HG03060 (cell line): ENCODE data around the gene ADCY3.

Experiments used
- ATAC-seq: cut with Tn5 transposase; IDR thresholded peaks from one replicate; pipeline ENCODE4 v1.9.1; 2021; ENCODE audit warnings: low read depth, moderate number of reproducible peaks; ENCODE audit not compliant: unreplicated experiment

Gene ADCY3

GRCh38 chr2:24833821-24834732 lies 86.0 kb downstream of the ADCY3 start:
- no peak for ATAC-seq

- ATAC-seq = no peak
These were observed 86.9 kb downstream of the ADCY3 start for GRCh38 chr2:24832931-24833701.

GRCh38 chr2:24832521-24832920 lies 87.5 kb downstream of the ADCY3 start:
- ATAC-seq = no peak

- no peak for ATAC-seq
These were observed 88.0 kb downstream of the ADCY3 start for GRCh38 chr2:24832073-24832461.

- ATAC-seq = no peak
These were observed 88.6 kb downstream of the ADCY3 start for GRCh38 chr2:24831221-24832072.

GRCh38 chr2:24830786-24831185 lies 89.3 kb downstream of the ADCY3 start:
- ATAC-seq = no peak

GRCh38 chr2:24830351-24830750 lies 89.7 kb downstream of the ADCY3 start:
- no peak for ATAC-seq

GRCh38 chr2:24828238-24828996 lies 91.6 kb downstream of the ADCY3 start:
- no peak for ATAC-seq

GRCh38 chr2:24827321-24828237 lies 92.5 kb downstream of the ADCY3 start:
- ATAC-seq = no peak

GRCh38 chr2:24826773-24827145 lies 93.3 kb downstream of the ADCY3 start:
- no peak for ATAC-seq

GRCh38 chr2:24825883-24826772 lies 93.9 kb downstream of the ADCY3 start:
- ATAC-seq = no peak

GRCh38 chr2:24824966-24825882 lies 94.8 kb downstream of the ADCY3 start:
- ATAC-seq = no peak

- ATAC-seq = no peak
These were observed 95.9 kb downstream of the ADCY3 start for GRCh38 chr2:24824071-24824588.

GRCh38 chr2:24822049-24822706 lies 97.9 kb downstream of the ADCY3 start:
- ATAC-seq = no peak

- no peak for ATAC-seq
These were observed 98.6 kb downstream of the ADCY3 start for GRCh38 chr2:24821433-24821891.
